ENCODE data around the gene TBC1D19.
"Not testable (repeated sequence)": the region's sequence is repeated elsewhere in the genome, so short reads cannot be mapped to it uniquely, and the experiment has no call there.

TBC1D19 gene

GRCh38 chr4:26687728-26688127 lies 103.8 kb downstream of the TBC1D19 start:
- no peak for DNase-seq

- no peak for DNase-seq
These were observed 106.6 kb downstream of the TBC1D19 start for GRCh38 chr4:26690506-26690905.

- no peak for DNase-seq
These were observed 108.3 kb downstream of the TBC1D19 start for GRCh38 chr4:26692014-26692726.

DNA sequence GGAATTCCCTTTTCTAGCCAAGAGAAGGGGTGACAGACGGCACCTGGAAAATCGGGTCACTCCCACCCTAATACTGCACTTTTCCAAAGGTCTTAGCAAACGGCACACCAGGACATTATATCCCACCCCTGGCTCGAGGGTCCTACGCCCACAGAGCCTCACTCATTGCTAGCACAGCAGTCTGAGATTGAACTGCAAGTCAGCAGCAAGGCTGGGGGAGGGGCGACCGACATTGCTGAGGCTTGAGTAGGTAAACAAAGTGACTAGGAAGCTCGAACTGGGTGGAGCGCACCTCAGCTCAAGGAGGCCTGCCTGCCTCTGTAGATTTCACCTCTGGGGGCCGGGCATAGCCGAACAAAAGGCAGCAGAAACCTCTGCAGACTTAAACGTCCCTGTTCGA lies 110.2 kb downstream of the TBC1D19 start:
- DNase-seq = not testable (repeated sequence)

GRCh38 chr4:26700110-26700509 lies 116.2 kb downstream of the TBC1D19 start:
- DNase-seq = no peak

- no peak for DNase-seq
These were observed 117.2 kb downstream of the TBC1D19 start for GRCh38 chr4:26701095-26701494.

- no peak for DNase-seq
These were observed 117.9 kb downstream of the TBC1D19 start for GRCh38 chr4:26701786-26702227.

- no peak for DNase-seq
These were observed 123.5 kb downstream of the TBC1D19 start for GRCh38 chr4:26707342-26707741.

- DNase-seq = no peak
These were observed 125.4 kb downstream of the TBC1D19 start for GRCh38 chr4:26709246-26709645.

DNA sequence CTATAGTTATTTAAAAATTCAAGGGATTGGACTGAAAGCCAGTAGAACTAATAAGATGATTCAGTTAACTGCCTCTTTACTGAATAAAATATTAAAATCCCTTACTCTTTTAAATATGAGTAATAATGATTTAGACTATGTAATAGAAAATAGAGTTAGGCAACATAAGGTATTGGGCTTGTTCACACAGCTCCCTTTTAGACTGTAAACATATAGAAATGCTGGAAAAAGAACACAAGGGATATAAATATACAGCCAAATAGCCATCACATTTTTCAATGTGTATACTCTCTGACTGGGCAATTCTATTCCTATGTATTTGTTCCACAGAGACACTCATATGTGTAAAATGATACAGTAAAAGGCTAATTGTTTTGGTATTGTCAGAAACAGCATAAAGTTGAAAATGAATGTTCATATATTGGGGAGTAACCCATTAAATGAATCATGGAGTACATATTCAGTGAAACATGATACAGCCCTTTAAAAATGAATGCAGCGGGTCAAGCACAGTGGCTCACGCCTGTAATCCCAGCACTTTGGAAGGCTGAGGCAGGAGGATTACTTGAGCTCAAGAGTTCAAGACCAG lies 129.8 kb downstream of the TBC1D19 start:
- DNase-seq = no peak

DNA sequence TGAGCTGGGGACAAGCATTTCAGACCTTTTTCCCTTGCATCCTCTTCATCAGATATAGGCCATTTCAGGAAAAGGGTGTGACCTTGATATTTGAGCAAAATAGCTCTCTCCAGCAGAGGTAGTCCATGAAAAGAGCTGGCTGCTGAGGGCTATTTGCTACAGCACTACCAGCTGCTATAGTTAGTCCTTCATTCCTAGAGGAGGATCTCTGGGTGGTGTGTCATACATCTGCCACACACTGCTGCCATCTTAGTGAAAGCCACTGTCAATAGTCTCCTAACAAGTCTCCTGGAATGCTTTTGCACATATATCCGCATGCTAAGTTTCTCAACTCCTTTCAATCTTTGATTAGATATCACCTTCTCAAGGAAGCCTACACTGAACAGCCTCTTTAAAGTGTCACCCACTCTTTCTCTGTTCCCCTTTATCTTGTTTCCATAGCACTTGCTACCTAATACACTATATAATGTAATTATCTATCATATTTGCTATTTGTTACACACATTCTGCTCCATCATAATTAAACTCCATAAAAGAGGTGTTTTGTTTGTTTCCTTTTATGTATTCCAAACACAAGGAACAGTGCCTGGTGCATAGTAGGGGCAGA lies 131.9 kb downstream of the TBC1D19 start:
- no peak for DNase-seq

DNA sequence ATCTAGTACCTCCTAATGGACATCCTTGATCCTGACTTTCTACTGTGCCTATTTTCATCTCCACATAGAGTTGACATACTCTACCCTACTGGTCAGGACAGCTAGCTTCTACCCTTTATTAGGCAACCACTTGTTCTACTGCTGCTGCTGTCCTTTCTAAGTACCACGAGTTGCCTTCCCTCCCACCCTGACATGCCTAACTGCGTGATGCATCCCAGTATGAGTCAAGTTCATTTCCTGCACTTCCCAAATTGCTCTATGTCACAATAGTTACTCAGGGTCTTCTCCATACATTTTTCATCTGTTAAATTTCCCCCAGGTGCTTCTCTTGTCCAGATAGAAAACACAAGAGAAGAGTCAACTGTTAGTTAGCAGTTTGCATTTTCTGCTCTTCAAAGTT lies 133.4 kb downstream of the TBC1D19 start:
- DNase-seq = no peak

DNA sequence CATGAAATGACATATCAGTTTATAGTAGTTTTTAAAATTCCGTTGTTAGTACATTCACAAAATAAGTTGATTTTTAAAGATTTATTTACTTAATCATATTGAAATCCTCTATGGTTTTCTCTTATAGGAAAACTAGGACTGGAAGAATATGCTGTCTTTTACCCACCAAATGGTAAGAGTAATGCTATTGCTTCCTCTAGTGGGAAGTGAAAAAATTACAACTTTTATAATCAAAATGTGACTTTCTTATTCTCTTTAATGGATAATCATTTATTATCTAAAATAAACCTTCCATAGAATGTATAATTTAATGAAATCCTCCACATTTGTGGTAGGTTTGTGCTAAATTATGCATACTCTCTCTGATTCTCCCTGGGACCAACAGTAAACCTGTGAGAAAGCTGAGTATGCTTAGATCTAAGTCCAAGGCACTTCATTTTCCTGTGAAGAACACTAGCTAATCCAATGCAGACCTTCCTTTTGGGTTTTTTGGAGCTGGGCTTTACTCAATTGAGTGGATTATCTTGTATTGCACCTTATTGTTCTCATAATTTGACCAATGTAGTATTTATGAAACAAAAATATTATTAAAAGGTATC lies 136.2 kb downstream of the TBC1D19 start:
- DNase-seq = no peak

DNA sequence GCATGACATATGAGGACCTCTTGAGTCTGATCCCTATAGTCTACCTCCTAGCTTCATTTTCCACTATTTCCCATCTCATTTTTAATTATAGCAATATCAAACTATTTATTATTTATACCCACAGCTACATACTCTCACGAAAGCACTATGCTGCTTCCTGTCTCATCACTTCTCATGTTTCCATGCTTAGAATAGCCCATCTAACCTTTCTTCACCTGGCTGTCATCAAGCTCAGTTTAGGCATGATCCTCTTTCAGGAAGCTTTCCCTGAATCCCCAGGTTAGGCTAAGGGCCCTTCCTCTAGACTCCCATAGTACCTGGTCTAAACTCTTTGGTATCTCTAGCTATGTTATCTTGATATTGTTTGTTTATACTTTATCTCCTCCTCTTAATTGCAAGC lies 137.8 kb downstream of the TBC1D19 start:
- DNase-seq = no peak

DNA sequence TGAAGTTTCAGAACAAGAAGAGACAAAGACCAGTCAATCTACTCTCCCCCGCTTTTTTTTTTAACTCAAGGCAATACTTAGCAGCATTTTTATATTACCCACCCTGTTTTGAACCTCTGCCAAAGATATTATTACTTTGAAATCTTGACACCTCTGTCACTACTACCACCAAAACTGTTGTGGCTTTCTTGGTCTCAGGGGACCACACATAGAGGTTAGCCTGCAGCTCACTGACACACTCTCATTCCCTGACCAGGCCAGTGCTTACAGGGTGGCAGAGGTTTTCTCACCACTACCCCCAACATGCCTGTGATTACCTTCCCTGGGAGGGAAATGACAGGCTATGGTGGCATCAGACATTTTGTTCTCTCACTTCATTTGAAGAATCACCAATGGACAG lies 139.3 kb downstream of the TBC1D19 start:
- DNase-seq = no peak

DNA sequence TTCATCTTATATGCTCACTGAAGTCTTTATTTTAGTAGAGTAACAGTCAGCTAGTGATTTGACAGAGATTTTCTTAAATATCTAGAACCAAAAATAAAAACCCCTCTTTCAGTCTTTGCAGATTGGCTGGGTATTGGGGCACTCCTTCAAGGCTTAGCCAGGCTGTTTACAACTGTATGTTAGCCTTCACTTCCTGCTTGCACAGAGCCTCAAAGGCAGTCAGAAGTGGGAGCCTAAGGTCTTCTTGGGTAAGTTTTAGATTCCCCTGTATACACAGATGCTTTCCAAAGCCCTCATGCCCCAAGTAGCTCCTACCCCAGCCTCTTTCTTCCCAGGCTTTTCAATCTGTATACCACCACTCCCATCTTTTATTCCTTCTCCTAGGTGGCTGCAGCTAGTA lies 140.7 kb downstream of the TBC1D19 start:
- DNase-seq = no peak

DNA sequence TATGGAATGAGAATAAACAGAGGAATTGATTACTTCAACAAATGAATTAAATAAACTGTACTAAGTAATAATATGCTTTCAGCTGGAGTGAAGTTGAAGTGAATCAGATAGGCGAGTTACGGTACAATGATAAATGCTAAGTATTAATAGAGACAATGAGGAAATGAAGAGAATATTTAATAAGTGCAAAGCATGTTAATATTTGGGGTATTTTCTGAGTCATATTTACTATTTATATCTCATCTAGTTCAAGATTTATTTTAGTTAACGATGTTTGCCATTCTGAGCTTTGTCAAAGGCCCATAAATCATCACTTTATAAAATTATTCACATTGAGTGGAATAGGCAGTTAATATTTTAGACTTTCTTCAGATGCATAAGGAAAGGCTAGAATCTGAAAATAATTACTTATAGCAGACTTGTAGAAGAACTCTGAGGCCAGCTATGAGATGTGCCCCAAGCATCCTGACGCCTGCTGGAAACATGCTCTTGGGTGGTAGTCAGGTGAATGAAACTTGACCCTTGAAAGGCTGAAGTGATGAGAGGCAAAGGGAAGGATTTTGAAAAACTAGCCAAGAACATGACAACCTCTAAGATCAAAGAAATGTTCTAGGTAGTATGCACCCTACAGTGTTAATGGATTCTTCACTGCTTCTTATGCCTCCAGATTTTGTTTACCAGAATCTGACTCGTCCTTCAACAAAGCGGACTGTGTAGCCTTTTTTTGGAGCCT lies 142.9 kb downstream of the TBC1D19 start:
- DNase-seq = no peak

- no peak for DNase-seq
These were observed 144.0 kb downstream of the TBC1D19 start for GRCh38 chr4:26727844-26728243.

DNA sequence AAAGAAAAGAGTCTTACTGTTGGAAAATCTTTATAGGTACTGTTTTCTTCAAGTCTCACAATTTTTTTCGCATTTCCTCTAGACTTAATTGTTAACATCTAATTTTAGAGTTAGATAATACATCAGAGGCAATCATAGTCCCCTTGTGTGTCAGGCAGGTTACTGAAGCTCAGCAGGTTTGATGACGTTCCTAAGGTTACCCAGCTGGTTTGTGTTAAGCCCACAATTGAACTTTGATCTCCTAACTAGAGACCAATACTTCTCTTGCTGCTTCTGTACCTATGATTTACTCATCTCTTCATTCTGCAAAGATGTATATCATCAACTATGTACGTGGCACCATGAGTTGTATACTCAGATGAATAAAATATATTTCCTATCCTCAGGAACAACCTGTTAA lies 145.1 kb downstream of the TBC1D19 start:
- DNase-seq = no peak

DNA sequence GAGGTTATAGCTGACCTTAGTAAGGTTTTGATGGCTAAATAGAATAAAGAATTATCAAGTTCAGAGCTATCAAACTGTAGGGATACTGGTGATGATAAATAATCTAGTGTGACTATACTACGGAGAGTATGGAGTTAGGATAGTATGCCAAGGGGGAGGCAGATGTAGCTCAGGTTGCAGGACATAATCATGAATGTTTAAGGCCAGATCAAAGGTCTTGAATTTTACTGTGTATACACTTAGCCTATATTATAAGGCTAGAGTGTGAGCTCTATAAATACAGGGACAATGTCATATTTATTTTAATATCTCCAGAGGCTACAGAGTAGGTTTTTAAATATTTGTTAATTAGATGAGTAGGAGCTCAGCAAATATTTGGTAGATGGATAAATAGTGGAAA lies 145.7 kb downstream of the TBC1D19 start:
- no peak for DNase-seq

- no peak for DNase-seq
These were observed 147.6 kb downstream of the TBC1D19 start for GRCh38 chr4:26731351-26732035.

- DNase-seq = no peak
These were observed 148.5 kb downstream of the TBC1D19 start for GRCh38 chr4:26732356-26732755.

GRCh38 chr4:26736621-26737020 lies 152.7 kb downstream of the TBC1D19 start:
- no peak for DNase-seq
